ENCODE data around the gene CLIC3.
"Not testable (repeated sequence)": the region's sequence is repeated elsewhere in the genome, so short reads cannot be mapped to it uniquely, and the experiment has no call there.

- not testable (repeated sequence) for TF ChIP-seq POLR2A (IDR thresholded peaks at IDR 0.05)
- TF ChIP-seq, protein P1, sequence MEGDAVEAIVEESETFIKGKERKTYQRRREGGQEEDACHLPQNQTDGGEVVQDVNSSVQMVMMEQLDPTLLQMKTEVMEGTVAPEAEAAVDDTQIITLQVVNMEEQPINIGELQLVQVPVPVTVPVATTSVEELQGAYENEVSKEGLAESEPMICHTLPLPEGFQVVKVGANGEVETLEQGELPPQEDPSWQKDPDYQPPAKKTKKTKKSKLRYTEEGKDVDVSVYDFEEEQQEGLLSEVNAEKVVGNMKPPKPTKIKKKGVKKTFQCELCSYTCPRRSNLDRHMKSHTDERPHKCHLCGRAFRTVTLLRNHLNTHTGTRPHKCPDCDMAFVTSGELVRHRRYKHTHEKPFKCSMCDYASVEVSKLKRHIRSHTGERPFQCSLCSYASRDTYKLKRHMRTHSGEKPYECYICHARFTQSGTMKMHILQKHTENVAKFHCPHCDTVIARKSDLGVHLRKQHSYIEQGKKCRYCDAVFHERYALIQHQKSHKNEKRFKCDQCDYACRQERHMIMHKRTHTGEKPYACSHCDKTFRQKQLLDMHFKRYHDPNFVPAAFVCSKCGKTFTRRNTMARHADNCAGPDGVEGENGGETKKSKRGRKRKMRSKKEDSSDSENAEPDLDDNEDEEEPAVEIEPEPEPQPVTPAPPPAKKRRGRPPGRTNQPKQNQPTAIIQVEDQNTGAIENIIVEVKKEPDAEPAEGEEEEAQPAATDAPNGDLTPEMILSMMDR (IDR thresholded peaks at IDR 0.05) = not testable (repeated sequence)
Observed at GRCh38 chr9:137033481-137033880, 37.1 kb upstream of the CLIC3 start.
